Measurements from ENCODE around the gene PCBP3.

- TF ChIP-seq CTCF (IDR thresholded peaks at IDR 0.05 in 4 of 5, conservative IDR thresholded peaks at IDR 0.05 in 1 of 5): peak; percentile 39 to 73 (median 53)
- TF ChIP-seq POLR2A (IDR thresholded peaks at IDR 0.05): peak; percentile 7 to 28
These were observed 330.0 kb downstream of the PCBP3 start for GRCh38 chr21:45973475-45974072.

Measured in gastrocnemius medialis (tissue), 4 donors.